ENCODE results near the gene SDR39U1. TPM values are rescaled to one million over a fixed set of nuclear protein-coding genes. Genes with fewer than 3 reads are reported as not detected.

SDR39U1 gene
- total RNA-seq, 2 donors from 2014 or later = 40.4 to 41.3 TPM

GRCh38 chr14:24407608-24408325 is 34.8 kb downstream of the SDR39U1 start:
- no peak for DNase-seq
- Histone ChIP-seq H3K9ac (ENCODE audit: extremely low read depth, low read length, poor library complexity, severe bottlenecking) (no peak overlapping the region), H3K27ac (ENCODE audit: low read depth, low read length) (no peak overlapping the region), H3K27me3 (ENCODE audit: control insufficient read depth, insufficient read depth, low read length, poor library complexity, severe bottlenecking) (no peaks in the 10 kb centered on the region), H3K4me1 (ENCODE audit: control insufficient read depth, insufficient read depth, low read length) (no peaks in the 10 kb centered on the region), H3K4me3 (ENCODE audit: low read length) (no peak overlapping the region), H3K9me3 (ENCODE audit: control insufficient read depth, low read length) (no peaks in the 10 kb centered on the region), H3K36me3 (ENCODE audit: control insufficient read depth, insufficient read depth, low read length) (no peaks in the 10 kb centered on the region)
- H3K4me1 Mint-ChIP-seq = peaks cover 26% of the 10 kb centered on the region
- H3K27ac Mint-ChIP-seq = no peak overlapping the region
- no peaks in the 10 kb centered on the region for H3K9me3 Mint-ChIP-seq
- peaks cover 1% of the 10 kb centered on the region for H3K36me3 Mint-ChIP-seq (ENCODE audit: low read depth)
- no peaks in the 10 kb centered on the region for H3K27me3 Mint-ChIP-seq (ENCODE audit: insufficient read depth)
- WGBS, 2 experiments (ENCODE audit: insufficient coverage in 1 of 2, insufficient read length in 1 of 2) = 94 to 95% methylated on average over 8 to 18 of the region's 18 CpGs
- no peak for TF ChIP-seq CTCF (conservative IDR thresholded peaks at IDR 0.05)
- H3K4me3 Mint-ChIP-seq = no peak overlapping the region

GRCh38 chr14:24406416-24406815 is 36.2 kb downstream of the SDR39U1 start:
- Histone ChIP-seq H3K27ac (ENCODE audit: low read depth, low read length) (no peak overlapping the region), H3K9me3 (ENCODE audit: control insufficient read depth, low read length) (no peaks in the 10 kb centered on the region)
- 92 to 93% methylated on average over 6 of the region's 6 CpGs for WGBS, 2 experiments (ENCODE audit: insufficient coverage in 1 of 2, insufficient read length in 1 of 2)

DNA sequence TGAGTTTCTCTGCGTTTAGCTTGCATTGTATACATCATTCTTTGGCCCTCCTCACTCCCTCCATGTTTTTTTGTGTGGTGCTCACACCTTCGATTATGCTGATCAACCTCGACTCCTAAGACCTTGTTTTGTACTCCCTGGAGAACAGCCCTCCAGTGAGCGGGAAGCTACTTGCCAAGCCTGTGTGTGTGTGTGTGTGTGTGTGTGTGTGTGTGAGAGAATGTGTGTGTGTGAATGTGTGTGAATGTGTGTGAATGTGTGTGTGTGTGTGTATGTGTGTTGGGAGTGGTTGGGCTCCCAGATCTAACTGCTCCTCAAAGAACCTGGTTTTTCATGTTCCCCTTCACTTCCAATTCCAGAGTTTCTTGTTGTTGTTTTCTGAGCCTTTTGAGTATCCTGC is 37.8 kb downstream of the SDR39U1 start:
- no peak for TF ChIP-seq CTCF (conservative IDR thresholded peaks at IDR 0.05)
- no peaks in the 10 kb centered on the region for H3K9me3 Mint-ChIP-seq
- H3K4me1 Mint-ChIP-seq = peaks cover 37% of the 10 kb centered on the region
- no peak for DNase-seq
- no peak overlapping the region for H3K4me3 Mint-ChIP-seq
- Histone ChIP-seq H3K9ac (ENCODE audit: extremely low read depth, low read length, poor library complexity, severe bottlenecking) (no peak overlapping the region), H3K9me3 (ENCODE audit: control insufficient read depth, low read length) (no peaks in the 10 kb centered on the region), H3K27me3 (ENCODE audit: control insufficient read depth, insufficient read depth, low read length, poor library complexity, severe bottlenecking) (no peaks in the 10 kb centered on the region), H3K4me1 (ENCODE audit: control insufficient read depth, insufficient read depth, low read length) (peaks cover 3% of the 10 kb centered on the region), H3K27ac (ENCODE audit: low read depth, low read length) (no peak overlapping the region), H3K4me3 (ENCODE audit: low read length) (no peak overlapping the region), H3K36me3 (ENCODE audit: control insufficient read depth, insufficient read depth, low read length) (no peaks in the 10 kb centered on the region)
- H3K27ac Mint-ChIP-seq = no peak overlapping the region
- H3K36me3 Mint-ChIP-seq (ENCODE audit: low read depth) = peaks cover 1% of the 10 kb centered on the region
- peaks cover 5% of the 10 kb centered on the region for H3K27me3 Mint-ChIP-seq (ENCODE audit: insufficient read depth)
- WGBS, 2 experiments (ENCODE audit: insufficient coverage in 1 of 2, insufficient read length in 1 of 2) = 76% methylated on average over 4 of the region's 4 CpGs; no CpG with 5 or more reads in 1 of the 2 experiments

More at GRCh38 chr14:24406416-24406815, 36.2 kb downstream of the SDR39U1 start:
- DNase-seq = no peak
- Mint-ChIP-seq H3K4me3 (no peak overlapping the region), H3K36me3 (ENCODE audit: low read depth) (peaks cover 1% of the 10 kb centered on the region), H3K9me3 (no peaks in the 10 kb centered on the region), H3K4me1 (peaks cover 33% of the 10 kb centered on the region), H3K27me3 (ENCODE audit: insufficient read depth) (peaks cover under 1% of the 10 kb centered on the region), H3K27ac (no peak overlapping the region)
- Histone ChIP-seq H3K4me1 (ENCODE audit: control insufficient read depth, insufficient read depth, low read length) (no peaks in the 10 kb centered on the region), H3K36me3 (ENCODE audit: control insufficient read depth, insufficient read depth, low read length) (no peaks in the 10 kb centered on the region), H3K27me3 (ENCODE audit: control insufficient read depth, insufficient read depth, low read length, poor library complexity, severe bottlenecking) (no peaks in the 10 kb centered on the region), H3K4me3 (ENCODE audit: low read length) (no peak overlapping the region), H3K9ac (ENCODE audit: extremely low read depth, low read length, poor library complexity, severe bottlenecking) (no peak overlapping the region)
- TF ChIP-seq CTCF (conservative IDR thresholded peaks at IDR 0.05) = no peak
